ENCODE results near the gene LRRC59.
A peak's percentile ranks its signal among the peaks of the same experiment; 100 is the strongest.
"Not testable (repeated sequence)": the region's sequence is repeated elsewhere in the genome, so short reads cannot be mapped to it uniquely, and the experiment has no call there.

The LRRC59 gene

DNA sequence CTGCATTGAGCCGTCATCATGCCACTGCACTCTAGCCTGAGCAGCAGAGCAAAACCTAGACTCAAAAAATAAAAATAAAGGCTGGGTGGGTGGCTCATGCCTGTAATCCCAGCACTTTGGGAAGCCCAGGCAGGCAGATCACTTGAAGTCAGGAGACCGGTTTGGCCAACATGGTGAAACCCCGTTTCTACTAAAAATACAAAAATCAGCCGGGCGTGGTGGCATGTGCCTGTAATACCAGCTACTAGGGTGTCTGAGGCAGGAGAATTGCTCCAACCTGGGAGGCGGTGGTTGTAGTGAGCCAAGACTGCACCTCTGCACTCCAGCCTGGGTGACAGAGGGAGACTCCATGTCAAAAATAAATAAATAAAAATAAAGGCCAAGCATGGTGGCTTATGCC is 30.8 kb upstream of the LRRC59 start:
- not testable (repeated sequence) for H3K4me3 Mint-ChIP-seq; H3K36me3 Mint-ChIP-seq (ENCODE audit: low read depth); H3K9me3 Mint-ChIP-seq; H3K27ac Mint-ChIP-seq; H3K27me3 Mint-ChIP-seq
- H3K4me1 Mint-ChIP-seq (ENCODE audit: low read depth): peaks cover 17% of the 10 kb centered on the region

DNA sequence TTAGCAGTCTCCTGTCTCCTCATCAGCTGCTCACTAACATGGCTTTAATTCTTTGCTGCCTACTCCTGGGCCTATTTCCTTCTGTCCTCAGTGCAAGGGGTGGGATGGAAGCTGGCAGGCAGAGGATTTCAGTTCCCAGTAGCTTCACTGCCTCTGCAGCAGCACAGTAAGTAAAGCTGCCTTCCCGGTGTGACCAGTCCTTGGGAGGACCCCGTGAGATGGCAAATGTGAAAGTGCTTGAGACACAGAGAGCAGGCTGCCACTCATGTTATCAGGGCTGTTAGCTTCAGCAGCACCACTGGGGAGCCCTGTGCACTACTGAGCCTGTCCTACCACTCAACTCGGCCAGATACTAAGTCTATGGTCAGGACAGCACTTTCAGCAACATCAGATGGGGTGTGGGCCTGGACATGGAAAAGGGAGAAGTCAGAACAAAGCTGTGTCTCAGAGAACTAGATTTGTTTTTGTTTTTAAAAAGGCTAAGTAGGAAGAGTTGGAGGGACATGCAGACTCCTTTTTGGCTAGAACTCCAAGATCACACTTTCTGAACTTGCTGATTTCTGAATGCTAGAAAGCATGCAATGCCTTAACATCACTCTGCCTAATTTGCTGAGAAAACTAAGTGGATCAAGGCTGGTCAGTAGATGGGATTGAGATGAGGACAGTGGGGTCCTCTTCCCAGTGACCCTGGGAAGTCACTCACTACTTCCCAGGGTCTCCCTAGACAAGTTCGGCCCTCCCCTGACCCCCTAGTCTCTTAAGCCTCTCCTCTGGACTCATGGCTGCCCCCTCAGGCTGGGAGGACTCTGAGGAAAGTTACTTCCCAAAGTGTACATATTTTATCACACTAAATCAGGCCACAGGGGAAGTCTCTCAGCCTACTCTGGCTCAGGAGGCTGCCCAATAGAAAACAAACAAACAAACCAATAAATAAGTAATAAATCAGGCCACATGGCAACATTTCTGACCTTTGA is 29.8 kb upstream of the LRRC59 start:
- Mint-ChIP-seq H3K4me1 (ENCODE audit: low read depth) (peaks cover 17% of the 10 kb centered on the region), H3K27ac (peak overlapping the region; percentile 69), H3K27me3 (no peaks in the 10 kb centered on the region), H3K36me3 (ENCODE audit: low read depth) (no peaks in the 10 kb centered on the region), H3K9me3 (no peaks in the 10 kb centered on the region), H3K4me3 (peak overlapping the region; percentile 87)

DNA sequence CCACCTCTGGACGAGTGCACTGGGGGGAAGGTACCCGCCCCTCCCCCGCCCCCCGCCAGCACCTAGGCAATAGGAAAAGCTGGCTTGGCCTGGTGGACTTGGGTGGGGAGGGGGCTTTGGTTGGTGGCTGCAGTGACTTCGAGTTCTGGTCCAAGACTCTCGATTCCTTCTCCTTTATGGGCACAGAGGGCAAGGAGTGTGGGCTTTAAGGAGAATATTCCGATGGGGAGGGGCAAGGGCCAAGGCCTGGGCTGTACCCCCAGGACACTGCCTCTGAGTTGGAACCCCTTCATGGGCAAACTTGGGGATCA is 29.1 kb upstream of the LRRC59 start:
- no peaks in the 10 kb centered on the region for H3K36me3 Mint-ChIP-seq (ENCODE audit: low read depth)
- no peaks in the 10 kb centered on the region for H3K27me3 Mint-ChIP-seq
- H3K9me3 Mint-ChIP-seq: no peaks in the 10 kb centered on the region
- peaks cover 21% of the 10 kb centered on the region for H3K4me1 Mint-ChIP-seq (ENCODE audit: low read depth)
- H3K27ac Mint-ChIP-seq: peak overlapping the region; percentile 69
- peak overlapping the region; percentile 87 for H3K4me3 Mint-ChIP-seq

DNA sequence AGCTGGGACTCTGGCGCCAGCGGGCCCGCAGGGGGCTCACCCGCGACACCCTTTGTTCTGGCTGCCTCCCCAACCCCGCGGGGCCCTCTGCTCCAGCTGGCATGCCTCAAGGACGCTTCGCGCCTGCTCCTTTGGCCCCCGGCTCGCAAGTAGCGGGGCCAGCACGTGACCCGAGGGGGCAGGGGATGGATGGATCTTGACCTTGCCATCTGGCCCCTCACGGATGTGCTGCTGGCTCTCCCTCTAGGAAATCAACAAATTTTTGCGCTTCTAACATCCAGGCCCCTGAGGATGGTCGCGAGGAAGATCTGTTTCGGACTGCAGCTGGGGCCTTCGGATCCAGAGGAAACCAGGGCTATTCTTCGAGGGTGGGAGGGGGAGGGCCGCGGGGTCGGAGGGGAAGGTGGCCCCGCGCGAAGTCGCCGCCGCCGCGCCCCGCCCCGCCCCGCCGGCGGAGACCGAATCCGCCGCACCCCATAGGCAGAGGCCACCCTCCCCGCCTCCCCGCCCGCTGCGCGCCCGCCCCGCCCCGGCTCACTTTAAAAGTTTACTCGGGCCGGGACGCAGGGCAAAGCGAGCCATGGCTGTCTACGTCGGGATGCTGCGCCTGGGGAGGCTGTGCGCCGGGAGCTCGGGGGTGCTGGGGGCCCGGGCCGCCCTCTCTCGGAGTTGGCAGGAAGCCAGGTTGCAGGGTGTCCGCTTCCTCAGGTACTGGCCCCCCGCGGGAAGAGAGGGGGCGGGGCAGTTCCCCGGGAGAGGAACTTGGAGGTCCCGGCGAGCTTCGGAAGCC is 28.6 kb upstream of the LRRC59 start, which contains the start of gene ACSF2:
Gene ACSF2, plus strand, starts transcription at position 537 of the 790 bp plus-strand sequence. Its CDS starts 44 bp downstream, at position 581.
- peaks cover 27% of the 10 kb centered on the region for H3K4me1 Mint-ChIP-seq (ENCODE audit: low read depth)

DNA sequence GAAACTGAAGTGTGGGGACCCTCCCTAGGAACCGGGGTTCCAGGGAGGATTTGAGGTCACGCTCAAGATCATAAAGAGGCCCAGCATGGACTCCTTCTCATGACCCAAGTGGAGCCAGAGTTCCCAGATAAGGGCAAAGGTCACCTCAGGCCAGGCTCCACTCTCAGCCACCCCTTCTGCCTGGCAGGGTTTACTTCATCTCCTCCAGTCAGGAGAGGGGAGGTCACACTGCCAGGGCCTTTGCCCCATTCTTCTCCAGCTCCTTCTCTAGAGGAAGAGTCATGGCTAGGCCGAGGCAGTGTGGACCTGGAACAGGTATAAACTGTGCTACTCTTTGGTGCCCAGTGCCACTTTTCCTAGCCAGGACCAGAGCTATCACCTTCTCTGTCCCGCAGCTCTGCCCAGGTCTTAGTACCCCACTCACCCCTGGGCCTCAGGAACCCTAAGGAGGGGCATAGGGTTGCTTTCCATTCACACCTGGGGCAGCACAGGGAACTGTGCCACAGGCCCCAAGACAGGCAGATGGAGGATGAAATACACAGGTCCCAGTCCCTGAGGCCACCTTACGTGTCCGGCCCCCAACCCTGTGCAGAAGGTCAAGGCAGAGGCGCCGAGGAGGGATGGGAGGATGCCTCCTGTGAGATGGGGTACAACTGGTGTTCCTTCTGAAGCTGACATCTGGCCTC is 27.8 kb upstream of the LRRC59 start:
- H3K4me3 Mint-ChIP-seq: peak overlapping the region; percentile 81
- H3K36me3 Mint-ChIP-seq (ENCODE audit: low read depth): no peaks in the 10 kb centered on the region
- H3K4me1 Mint-ChIP-seq (ENCODE audit: low read depth): peaks cover 31% of the 10 kb centered on the region
- H3K27ac Mint-ChIP-seq: no peak overlapping the region
- no peaks in the 10 kb centered on the region for H3K27me3 Mint-ChIP-seq
- no peaks in the 10 kb centered on the region for H3K9me3 Mint-ChIP-seq

More for the DNA sequence above, 28.6 kb upstream of the LRRC59 start, which contains the start of gene ACSF2:
- H3K36me3 Mint-ChIP-seq (ENCODE audit: low read depth): no peaks in the 10 kb centered on the region
- peak within 1 kb of the TSS; percentile 69 for H3K27ac Mint-ChIP-seq
- no peaks in the 10 kb centered on the region for H3K27me3 Mint-ChIP-seq
- peak within 1 kb of the TSS; percentile 87 for H3K4me3 Mint-ChIP-seq
- H3K9me3 Mint-ChIP-seq: no peaks in the 10 kb centered on the region

DNA sequence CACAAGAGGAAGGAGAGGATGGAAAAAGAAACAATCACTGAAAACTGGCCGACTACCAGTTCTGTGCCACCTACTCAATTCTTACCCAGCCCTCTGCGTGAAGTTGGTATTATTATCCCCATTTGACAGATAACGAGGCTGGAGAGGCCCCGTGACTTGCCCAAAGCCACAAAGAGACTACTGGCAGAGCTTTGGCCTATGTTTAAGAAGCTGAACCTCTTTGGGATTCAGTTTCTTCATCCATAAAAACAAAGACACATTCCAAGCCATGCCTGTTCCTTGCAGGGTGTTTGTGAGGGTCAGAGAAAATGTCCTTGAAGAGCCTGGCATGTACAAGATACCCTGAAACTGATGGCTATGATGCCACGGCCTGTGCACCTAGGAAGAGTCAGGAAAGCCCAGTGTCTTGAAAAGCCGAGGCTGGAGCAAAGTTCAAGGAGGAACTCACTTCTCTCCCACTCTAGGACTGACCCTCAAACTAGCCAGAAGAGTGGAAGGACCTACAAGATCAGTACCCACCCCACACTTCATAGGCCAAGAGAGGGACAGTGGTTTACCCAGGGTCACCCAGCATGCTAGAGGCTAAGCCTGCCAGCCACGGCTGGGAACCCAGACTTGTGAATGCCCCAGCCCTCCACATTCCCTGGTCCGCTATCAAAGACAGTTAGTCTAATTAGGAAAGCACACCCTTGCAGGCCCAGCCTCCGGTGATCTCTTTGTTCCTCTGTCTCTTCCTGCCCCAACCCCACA is 27.1 kb upstream of the LRRC59 start:
- H3K27ac Mint-ChIP-seq: no peak overlapping the region
- no peak overlapping the region for H3K4me3 Mint-ChIP-seq
- peaks cover 31% of the 10 kb centered on the region for H3K4me1 Mint-ChIP-seq (ENCODE audit: low read depth)
- H3K9me3 Mint-ChIP-seq: no peaks in the 10 kb centered on the region
- no peaks in the 10 kb centered on the region for H3K36me3 Mint-ChIP-seq (ENCODE audit: low read depth)
- no peaks in the 10 kb centered on the region for H3K27me3 Mint-ChIP-seq

DNA sequence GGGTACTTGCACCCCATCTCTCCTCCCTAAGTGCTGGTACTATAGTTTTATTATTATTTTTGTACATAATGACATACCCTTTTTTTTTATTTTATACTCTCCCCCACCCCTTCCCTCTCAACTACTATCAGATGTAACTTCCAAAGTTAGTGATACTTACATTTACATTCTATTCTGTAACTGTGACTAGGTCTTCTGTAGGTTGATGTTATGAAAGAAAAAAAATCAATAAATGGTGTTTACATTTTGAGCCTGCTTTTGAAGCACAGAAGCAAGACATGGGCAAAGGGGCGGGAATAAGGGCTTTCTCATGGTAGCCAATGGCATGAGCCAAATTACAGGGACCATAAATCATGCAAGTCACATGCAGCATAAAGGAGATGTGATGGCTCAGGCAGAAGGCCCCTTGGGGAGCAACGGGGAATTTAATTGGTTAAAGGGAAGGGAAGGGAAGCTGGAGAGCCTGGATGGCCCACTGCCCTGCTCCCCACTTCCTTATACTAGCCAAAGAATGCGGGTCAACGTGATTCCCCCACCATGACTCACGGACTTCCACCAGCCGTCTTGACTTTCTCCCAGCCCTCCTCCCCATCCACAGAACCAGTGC is 26.3 kb upstream of the LRRC59 start:
- H3K36me3 Mint-ChIP-seq (ENCODE audit: low read depth): no peaks in the 10 kb centered on the region
- no peak overlapping the region for H3K4me3 Mint-ChIP-seq
- H3K27ac Mint-ChIP-seq: no peak overlapping the region
- H3K9me3 Mint-ChIP-seq: no peaks in the 10 kb centered on the region
- H3K4me1 Mint-ChIP-seq (ENCODE audit: low read depth): peaks cover 31% of the 10 kb centered on the region
- H3K27me3 Mint-ChIP-seq: no peaks in the 10 kb centered on the region

DNA sequence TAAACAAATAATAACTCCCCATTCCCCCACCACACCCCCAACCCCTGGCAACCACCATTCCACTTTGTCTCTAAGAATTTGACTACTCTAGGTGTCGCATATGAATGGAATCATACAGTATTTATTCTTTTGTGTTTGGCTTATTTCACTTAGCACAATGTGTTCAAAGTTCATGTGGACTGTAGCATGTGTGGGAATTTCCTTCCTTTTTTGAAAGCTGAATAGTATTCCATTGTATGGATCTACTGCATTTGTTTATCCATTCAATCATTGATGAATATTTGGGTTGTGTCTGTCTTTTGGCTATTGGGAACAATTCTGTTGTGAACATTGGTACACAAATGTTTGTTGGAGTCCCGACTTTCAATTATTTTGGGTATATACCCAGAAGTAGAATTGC is 25.4 kb upstream of the LRRC59 start:
- Mint-ChIP-seq H3K27me3 (no peaks in the 10 kb centered on the region), H3K36me3 (ENCODE audit: low read depth) (no peaks in the 10 kb centered on the region), H3K27ac (no peak overlapping the region), H3K9me3 (no peaks in the 10 kb centered on the region), H3K4me1 (ENCODE audit: low read depth) (peaks cover 29% of the 10 kb centered on the region), H3K4me3 (no peak overlapping the region)

DNA sequence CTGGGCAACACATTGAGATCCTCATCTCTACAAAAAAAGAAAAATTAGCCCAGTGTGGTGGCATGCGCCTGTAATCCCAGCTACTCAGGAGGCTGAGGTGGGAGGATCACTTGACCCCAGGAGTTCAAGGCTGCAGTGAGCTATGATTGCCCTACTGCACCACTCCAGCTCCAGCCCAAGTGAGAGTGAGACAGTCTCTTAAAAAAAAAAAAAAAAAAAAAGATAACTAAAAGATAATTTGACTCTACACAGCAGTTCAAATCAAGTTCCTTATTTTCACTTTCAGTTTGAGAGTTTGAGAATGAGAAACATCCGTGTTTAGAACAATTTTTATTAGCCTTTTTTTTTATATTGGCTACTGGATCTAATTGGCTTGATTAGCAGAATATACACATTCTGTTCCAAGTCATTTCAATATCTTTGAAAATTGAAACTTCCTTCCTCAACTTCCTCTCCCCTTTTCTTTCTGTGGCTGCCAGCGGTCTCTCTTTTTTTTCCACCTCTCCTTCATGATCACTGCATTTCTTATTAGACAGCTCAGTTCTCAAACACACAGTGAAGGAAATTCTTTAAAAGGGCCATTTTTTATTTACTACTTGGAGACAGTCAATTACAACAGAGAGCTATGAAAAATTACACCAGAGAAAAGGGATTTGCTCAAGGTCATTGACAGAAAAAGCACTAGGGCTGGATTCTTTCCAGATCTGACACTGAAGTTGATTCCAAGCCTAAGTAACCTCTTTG is 24.2 kb upstream of the LRRC59 start:
- peaks cover 17% of the 10 kb centered on the region for H3K4me1 Mint-ChIP-seq (ENCODE audit: low read depth)
- no peaks in the 10 kb centered on the region for H3K36me3 Mint-ChIP-seq (ENCODE audit: low read depth)
- H3K27me3 Mint-ChIP-seq: no peaks in the 10 kb centered on the region
- H3K9me3 Mint-ChIP-seq: no peaks in the 10 kb centered on the region
- peak overlapping the region; percentile 79 for H3K4me3 Mint-ChIP-seq
- peak overlapping the region; percentile 94 for H3K27ac Mint-ChIP-seq

DNA sequence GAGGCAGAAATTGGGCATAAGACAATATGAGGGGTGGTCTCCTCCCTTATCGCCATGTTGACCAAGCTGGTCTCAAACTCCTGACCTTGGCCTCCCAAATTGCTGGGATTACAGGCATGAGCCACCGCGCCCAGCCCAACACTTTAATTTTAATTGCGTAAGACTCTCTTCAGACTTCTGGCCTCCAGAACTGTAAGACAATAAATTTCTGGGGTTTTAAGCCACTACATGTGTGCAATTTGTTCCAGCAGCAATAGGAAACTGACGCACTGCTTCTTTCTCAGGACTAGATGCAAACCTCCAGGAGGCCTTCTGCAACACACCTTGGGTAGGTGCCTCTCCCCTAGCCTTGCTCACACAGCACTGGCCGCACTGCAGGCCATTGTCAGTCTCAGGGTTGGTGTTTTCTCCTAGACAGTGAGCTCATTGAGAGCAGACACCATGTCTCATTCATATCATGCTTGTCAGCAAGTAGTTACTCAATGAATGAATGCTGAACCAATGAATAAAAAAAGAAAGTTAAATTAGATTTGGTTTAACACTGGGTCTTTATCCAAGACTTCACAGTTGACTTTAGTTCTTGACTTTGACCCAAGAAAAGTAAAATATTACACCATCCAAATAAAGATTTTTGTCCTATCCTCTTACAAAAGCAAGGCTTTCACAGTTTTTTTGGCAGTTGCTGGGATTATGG is 23.2 kb upstream of the LRRC59 start:
- peaks cover 3% of the 10 kb centered on the region for H3K27me3 Mint-ChIP-seq
- H3K9me3 Mint-ChIP-seq: no peaks in the 10 kb centered on the region
- H3K36me3 Mint-ChIP-seq (ENCODE audit: low read depth): no peaks in the 10 kb centered on the region
- peak overlapping the region; percentile 72 for H3K27ac Mint-ChIP-seq
- no peak overlapping the region for H3K4me3 Mint-ChIP-seq
- H3K4me1 Mint-ChIP-seq (ENCODE audit: low read depth): peaks cover 17% of the 10 kb centered on the region

DNA sequence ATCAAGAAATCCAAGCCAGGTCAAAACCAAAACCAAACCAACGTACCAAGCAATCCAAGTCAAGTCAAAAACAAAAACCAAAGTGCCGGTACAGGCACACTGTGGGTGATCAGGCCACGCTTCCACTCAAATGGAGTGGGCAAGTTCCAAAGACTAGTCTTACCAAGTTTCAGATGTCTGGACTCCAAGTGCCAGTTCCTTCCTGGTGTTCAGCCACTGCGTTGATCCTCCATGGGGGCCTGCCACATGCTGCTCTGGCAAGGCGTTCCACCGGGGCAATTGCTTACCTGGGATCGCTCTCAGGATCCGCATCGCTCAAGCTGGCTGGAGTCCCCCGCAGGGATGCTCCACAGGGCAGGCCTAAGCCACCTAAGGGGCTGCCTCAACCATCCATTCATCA is 22.3 kb upstream of the LRRC59 start:
- not testable (repeated sequence) for H3K4me3 Mint-ChIP-seq; H3K27ac Mint-ChIP-seq; H3K36me3 Mint-ChIP-seq (ENCODE audit: low read depth); H3K9me3 Mint-ChIP-seq; H3K27me3 Mint-ChIP-seq
- peaks cover 14% of the 10 kb centered on the region for H3K4me1 Mint-ChIP-seq (ENCODE audit: low read depth)

DNA sequence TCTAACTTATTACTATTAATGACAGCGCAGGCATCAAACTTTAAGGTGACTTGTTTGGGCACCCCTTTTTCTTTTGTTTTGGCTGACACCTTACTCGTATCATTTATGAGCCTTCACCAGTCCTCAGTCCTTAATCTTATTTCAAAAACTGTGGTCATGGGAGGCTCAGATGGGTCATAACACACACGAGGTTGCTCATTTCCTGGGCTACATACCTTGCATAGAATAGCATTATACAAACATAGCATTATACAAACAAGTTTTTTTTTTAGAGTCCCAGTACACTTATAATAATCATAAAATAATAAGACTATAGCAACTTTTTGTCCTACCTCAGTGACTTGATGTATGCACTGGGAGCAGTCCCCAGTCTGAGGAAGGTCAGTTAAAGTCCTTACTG is 17.5 kb upstream of the LRRC59 start:
- H3K36me3 Mint-ChIP-seq (ENCODE audit: low read depth): no peaks in the 10 kb centered on the region
- no peaks in the 10 kb centered on the region for H3K9me3 Mint-ChIP-seq
- H3K27ac Mint-ChIP-seq: no peak overlapping the region
- H3K4me1 Mint-ChIP-seq (ENCODE audit: low read depth): no peaks in the 10 kb centered on the region
- peaks cover 6% of the 10 kb centered on the region for H3K27me3 Mint-ChIP-seq
- H3K4me3 Mint-ChIP-seq: no peak overlapping the region

DNA sequence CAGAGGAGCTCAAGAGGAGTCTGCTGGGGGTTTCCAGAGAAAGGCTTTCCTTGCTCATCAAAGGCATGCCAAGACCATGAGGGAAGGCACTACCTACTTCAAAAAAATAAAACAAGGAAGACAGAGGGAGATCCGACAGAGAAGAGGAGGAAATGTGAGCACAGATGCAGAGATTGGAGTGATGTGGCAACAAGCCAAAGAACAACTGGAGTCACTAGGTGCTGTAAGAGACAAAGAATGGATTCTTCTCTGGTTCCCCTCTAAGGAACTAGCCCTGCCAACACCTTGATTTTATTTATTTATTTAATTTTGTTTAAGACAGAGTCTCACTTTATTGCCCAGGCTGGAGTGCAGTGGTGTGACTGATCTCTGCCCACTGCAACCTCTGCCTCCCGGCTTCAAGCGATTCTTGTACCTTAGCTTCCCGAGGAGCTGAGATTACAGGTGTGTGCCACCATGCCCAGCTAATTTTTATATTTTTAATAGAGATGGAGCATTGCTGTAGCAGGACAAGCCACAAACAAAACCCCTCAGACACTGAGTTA is 14.9 kb upstream of the LRRC59 start:
- H3K4me3 Mint-ChIP-seq: no peak overlapping the region
- H3K4me1 Mint-ChIP-seq (ENCODE audit: low read depth): no peaks in the 10 kb centered on the region
- H3K9me3 Mint-ChIP-seq: no peaks in the 10 kb centered on the region
- H3K27me3 Mint-ChIP-seq: peaks cover 6% of the 10 kb centered on the region
- no peak overlapping the region for H3K27ac Mint-ChIP-seq
- H3K36me3 Mint-ChIP-seq (ENCODE audit: low read depth): no peaks in the 10 kb centered on the region

Data from stimulated activated naive CD8-positive, alpha-beta T cell treated with anti-CD3 and anti-CD28 coated beads, Interleukin-15, Interleukin-2, amounts not matched to agents 100 ng/mL and 50 ng/mL, for 24 hours (primary cell).